GM20431 (cell line): Measurements from ENCODE around the gene GPR135.

ENCODE experiments used
- in situ Hi-C: fragments of 300-500 bp; cut with MseI, MboI; formaldehyde crosslinking; loops from one replicate; pipeline ENCODE4 v1.15.0; 2020; ENCODE audit warnings: low sequenced_read_pairs; ENCODE audit not compliant: unreplicated experiment

Gene GPR135

GRCh38 chr14:59475709-59476108 lies 10.5 kb upstream of the GPR135 start:
- in situ Hi-C loops, result no loop called here

- in situ Hi-C loops, result no loop called here
Observed at GRCh38 chr14:59474172-59474571, 9.0 kb upstream of the GPR135 start.

GRCh38 chr14:59464486-59465315 lies 479 bp downstream of the GPR135 start:
- in situ Hi-C loops, result no loop called here

GRCh38 chr14:59463787-59464485 lies 1.2 kb downstream of the GPR135 start:
- in situ Hi-C loops, result no loop called here

- in situ Hi-C loops, result no loop called here
Observed at GRCh38 chr14:59461891-59462290, 3.3 kb downstream of the GPR135 start.

GRCh38 chr14:59460378-59460777 lies 4.8 kb downstream of the GPR135 start:
- in situ Hi-C loops, result no loop called here

GRCh38 chr14:59458486-59458885 lies 6.7 kb downstream of the GPR135 start:
- in situ Hi-C loops, result no loop called here

- in situ Hi-C loops, result no loop called here
Observed at GRCh38 chr14:59455411-59455810, 9.8 kb downstream of the GPR135 start.

GRCh38 chr14:59454139-59454538 lies 11.0 kb downstream of the GPR135 start:
- in situ Hi-C loops, result no loop called here

GRCh38 chr14:59451849-59452248 lies 13.3 kb downstream of the GPR135 start:
- in situ Hi-C loops, result no loop called here

GRCh38 chr14:59450716-59451115 lies 14.5 kb downstream of the GPR135 start:
- in situ Hi-C loops, result no loop called here

- in situ Hi-C loops, result loop anchor here (10.0 kb wide), 1 partner anchor 324 kb away; no protein-coding TSS in a partner anchor
Observed at GRCh38 chr14:59448673-59449072, 16.5 kb downstream of the GPR135 start.

- in situ Hi-C loops, result no loop called here
Observed at GRCh38 chr14:59439256-59439965, 25.8 kb downstream of the GPR135 start.

- in situ Hi-C loops, result no loop called here
Observed at GRCh38 chr14:59438195-59438647, 27.0 kb downstream of the GPR135 start.

- in situ Hi-C loops, result no loop called here
Observed at GRCh38 chr14:59435987-59436386, 29.2 kb downstream of the GPR135 start.

GRCh38 chr14:59435101-59435500 lies 30.1 kb downstream of the GPR135 start:
- in situ Hi-C loops, result no loop called here

- in situ Hi-C loops, result no loop called here
Observed at GRCh38 chr14:59429790-59430189, 35.4 kb downstream of the GPR135 start.

- in situ Hi-C loops, result no loop called here
Observed at GRCh38 chr14:59428581-59429012, 36.6 kb downstream of the GPR135 start.

GRCh38 chr14:59427653-59428580 lies 37.3 kb downstream of the GPR135 start:
- in situ Hi-C loops, result no loop called here
